Breast epithelium (tissue), 3 donors: ENCODE data around the gene TMEM266.

Experiments
- CTCF ChIP-seq, 3 donors: fragments of 450-650 bp; IDR thresholded peaks; one replicate each; pipeline ENCODE4 v1.5.1; 2016 to 2017; ENCODE audit warnings: antibody characterized with exemption in 3 of 3, mild to moderate bottlenecking in 3 of 3, moderate library complexity in 3 of 3
- POLR2A ChIP-seq: fragments of 450-650 bp; IDR thresholded peaks from one replicate; pipeline ENCODE4 v1.6.1; 2016; ENCODE audit warnings: antibody characterized with exemption, mild to moderate bottlenecking, moderate library complexity

GRCh38 chr15:76155731-76156130, 95.9 kb downstream of the TMEM266 start:
- TF ChIP-seq CTCF (IDR thresholded peaks at IDR 0.05) (no peak), POLR2A (no peak)
